ENCODE measurements around the gene GALNT2.

GALNT2 gene

GRCh38 chr1:230282157-230282556 lies 215.1 kb downstream of the GALNT2 start:
- H3K27ac ChIP-seq (replicated peaks; ENCODE audit: low read length) = no peak overlapping the region
- no peaks in the 10 kb centered on the region for H3K79me1 ChIP-seq (ENCODE audit: low read depth, low read length)
- no CpG with 5 or more reads among the region's 3 CpGs for WGBS, 2 donors (ENCODE audit: extremely low coverage in 2 of 2, insufficient read length in 2 of 2, insufficient replicate concordance in 1 of 2)
- H2BK120ac ChIP-seq (ENCODE audit: low read depth, low read length) = no peak overlapping the region
- H2AFZ ChIP-seq (ENCODE audit: low read length) = no peak overlapping the region
- H3K4ac ChIP-seq (ENCODE audit: low read length) = no peak overlapping the region
- H3K36me3 ChIP-seq (replicated peaks in 1 of 2; ENCODE audit: control insufficient read depth in 2 of 2, insufficient read depth in 2 of 2, low read length in 2 of 2) = peaks cover 0 to 28% of the 10 kb centered on the region in 2 donors
- H2BK12ac ChIP-seq (ENCODE audit: low read length) = no peak overlapping the region
- H3K4me3 ChIP-seq (ENCODE audit: low read length in 2 of 2) = no peak overlapping the region
- H4K8ac ChIP-seq (ENCODE audit: low read depth, low read length) = no peak overlapping the region
- peaks cover 0 to 2% of the 10 kb centered on the region in 2 donors for H3K9me3 ChIP-seq (replicated peaks in 1 of 2; ENCODE audit: control insufficient read depth in 2 of 2, insufficient read depth in 1 of 2, low read depth in 1 of 2, low read length in 2 of 2)
- H3K27me3 ChIP-seq (ENCODE audit: control insufficient read depth in 3 of 3, insufficient read depth in 3 of 3, low read depth in 1 of 3, low read length in 3 of 3) = no peaks in the 10 kb centered on the region
- H3K23ac ChIP-seq (ENCODE audit: low read depth, low read length, poor library complexity) = no peak overlapping the region
- no peak overlapping the region for H2AK5ac ChIP-seq (ENCODE audit: low read depth, low read length)
- H3K4me1 ChIP-seq (ENCODE audit: control insufficient read depth in 2 of 2, insufficient read depth in 1 of 2, low read depth in 1 of 2, low read length in 2 of 2) = peaks cover 10% of the 10 kb centered on the region in 2 donors
- no peak overlapping the region for H4K91ac ChIP-seq (ENCODE audit: low read depth, low read length, poor library complexity)
- no peak overlapping the region for H3K4me2 ChIP-seq (ENCODE audit: insufficient read depth, low read length, poor library complexity, severe bottlenecking)
- no peak for DNase-seq (ENCODE audit: low spot score)
- H3K9ac ChIP-seq (ENCODE audit: low read depth, low read length, poor library complexity) = no peak overlapping the region
- H2BK15ac ChIP-seq (ENCODE audit: low read length) = no peak overlapping the region
- H3K14ac ChIP-seq (ENCODE audit: low read length) = no peak overlapping the region
- H2BK5ac ChIP-seq (ENCODE audit: low read length) = no peak overlapping the region
- no peak overlapping the region for H3K18ac ChIP-seq (ENCODE audit: low read length)

DNA sequence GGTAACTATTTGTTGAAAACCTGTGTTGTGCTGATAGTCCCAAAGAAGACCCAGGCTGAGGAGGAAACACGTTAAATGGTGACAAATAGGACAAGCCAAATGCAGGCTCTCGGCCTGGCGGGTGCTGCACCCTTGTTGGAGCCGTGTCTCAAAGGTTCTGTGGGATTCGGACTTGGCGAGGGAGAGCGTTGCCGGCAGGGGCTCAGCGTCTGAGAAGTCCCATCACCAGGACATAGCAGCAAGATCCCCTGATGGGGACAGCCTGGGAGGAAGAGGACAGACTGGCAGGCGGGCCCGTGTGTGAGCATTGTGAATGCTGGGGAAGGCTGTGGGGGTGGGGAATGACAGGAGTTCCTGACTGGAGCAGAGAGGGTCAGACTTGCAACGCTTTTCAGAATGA lies 216.6 kb downstream of the GALNT2 start:
- H3K4me1 ChIP-seq (ENCODE audit: control insufficient read depth in 2 of 2, insufficient read depth in 1 of 2, low read depth in 1 of 2, low read length in 2 of 2) = peaks cover 0 to 5% of the 10 kb centered on the region in 2 donors
- H4K91ac ChIP-seq (ENCODE audit: low read depth, low read length, poor library complexity) = no peak overlapping the region
- no peak overlapping the region for H2BK5ac ChIP-seq (ENCODE audit: low read length)
- no peak overlapping the region for H3K4me3 ChIP-seq (ENCODE audit: low read length in 2 of 2)
- no peak overlapping the region for H3K18ac ChIP-seq (ENCODE audit: low read length)
- H4K8ac ChIP-seq (ENCODE audit: low read depth, low read length) = no peak overlapping the region
- no peak overlapping the region for H3K4ac ChIP-seq (ENCODE audit: low read length)
- H3K79me1 ChIP-seq (ENCODE audit: low read depth, low read length) = no peaks in the 10 kb centered on the region
- peaks cover 0 to 25% of the 10 kb centered on the region in 2 donors for H3K36me3 ChIP-seq (replicated peaks in 1 of 2; ENCODE audit: control insufficient read depth in 2 of 2, insufficient read depth in 2 of 2, low read length in 2 of 2)
- no peak overlapping the region for H2BK120ac ChIP-seq (ENCODE audit: low read depth, low read length)
- H3K14ac ChIP-seq (ENCODE audit: low read length) = no peak overlapping the region
- peaks cover 0 to 2% of the 10 kb centered on the region in 2 donors for H3K9me3 ChIP-seq (replicated peaks in 1 of 2; ENCODE audit: control insufficient read depth in 2 of 2, insufficient read depth in 1 of 2, low read depth in 1 of 2, low read length in 2 of 2)
- no peak overlapping the region for H3K9ac ChIP-seq (ENCODE audit: low read depth, low read length, poor library complexity)
- no peak for DNase-seq (ENCODE audit: low spot score)
- no peak overlapping the region for H2AFZ ChIP-seq (ENCODE audit: low read length)
- H3K27ac ChIP-seq (replicated peaks; ENCODE audit: low read length) = no peak overlapping the region
- no CpG with 5 or more reads among the region's 12 CpGs for WGBS, 2 donors (ENCODE audit: extremely low coverage in 2 of 2, insufficient read length in 2 of 2, insufficient replicate concordance in 1 of 2)
- no peak overlapping the region for H3K4me2 ChIP-seq (ENCODE audit: insufficient read depth, low read length, poor library complexity, severe bottlenecking)
- no peak overlapping the region for H2BK12ac ChIP-seq (ENCODE audit: low read length)
- no peak overlapping the region for H2AK5ac ChIP-seq (ENCODE audit: low read depth, low read length)
- no peak overlapping the region for H2BK15ac ChIP-seq (ENCODE audit: low read length)
- H3K23ac ChIP-seq (ENCODE audit: low read depth, low read length, poor library complexity) = no peak overlapping the region
- H3K27me3 ChIP-seq (ENCODE audit: control insufficient read depth in 3 of 3, insufficient read depth in 3 of 3, low read depth in 1 of 3, low read length in 3 of 3) = no peaks in the 10 kb centered on the region

- Histone ChIP-seq H3K36me3 (replicated peaks in 1 of 2; ENCODE audit: control insufficient read depth in 2 of 2, insufficient read depth in 2 of 2, low read length in 2 of 2) (peaks cover 0 to 14% of the 10 kb centered on the region in 2 donors), H3K18ac (ENCODE audit: low read length) (no peak overlapping the region), H4K91ac (ENCODE audit: low read depth, low read length, poor library complexity) (no peak overlapping the region), H2BK15ac (ENCODE audit: low read length) (no peak overlapping the region), H2BK12ac (ENCODE audit: low read length) (no peak overlapping the region), H3K4me2 (ENCODE audit: insufficient read depth, low read length, poor library complexity, severe bottlenecking) (no peak overlapping the region), H2AFZ (ENCODE audit: low read length) (no peak overlapping the region), H3K79me1 (ENCODE audit: low read depth, low read length) (no peaks in the 10 kb centered on the region), H2BK5ac (ENCODE audit: low read length) (no peak overlapping the region), H3K4me3 (ENCODE audit: low read length in 2 of 2) (no peak overlapping the region), H4K8ac (ENCODE audit: low read depth, low read length) (no peak overlapping the region), H2AK5ac (ENCODE audit: low read depth, low read length) (no peak overlapping the region), H3K14ac (ENCODE audit: low read length) (no peak overlapping the region), H3K9me3 (replicated peaks in 1 of 2; ENCODE audit: control insufficient read depth in 2 of 2, insufficient read depth in 1 of 2, low read depth in 1 of 2, low read length in 2 of 2) (peaks cover 0 to 2% of the 10 kb centered on the region in 2 donors), H3K27ac (replicated peaks; ENCODE audit: low read length) (no peak overlapping the region), H3K4ac (ENCODE audit: low read length) (no peak overlapping the region), H3K9ac (ENCODE audit: low read depth, low read length, poor library complexity) (no peak overlapping the region), H3K23ac (ENCODE audit: low read depth, low read length, poor library complexity) (no peak overlapping the region), H3K27me3 (ENCODE audit: control insufficient read depth in 3 of 3, insufficient read depth in 3 of 3, low read depth in 1 of 3, low read length in 3 of 3) (no peaks in the 10 kb centered on the region), H3K4me1 (ENCODE audit: control insufficient read depth in 2 of 2, insufficient read depth in 1 of 2, low read depth in 1 of 2, low read length in 2 of 2) (peaks cover 0 to 5% of the 10 kb centered on the region in 2 donors), H2BK120ac (ENCODE audit: low read depth, low read length) (no peak overlapping the region)
- no CpG with 5 or more reads among the region's 10 CpGs for WGBS, 2 donors (ENCODE audit: extremely low coverage in 2 of 2, insufficient read length in 2 of 2, insufficient replicate concordance in 1 of 2)
- DNase-seq (ENCODE audit: low spot score) = no peak
Observed at GRCh38 chr1:230284891-230285290, 217.9 kb downstream of the GALNT2 start.

- Histone ChIP-seq H2BK5ac (ENCODE audit: low read length) (no peak overlapping the region), H3K23ac (ENCODE audit: low read depth, low read length, poor library complexity) (peak overlapping the region; percentile 81), H2AFZ (ENCODE audit: low read length) (no peak overlapping the region), H4K91ac (ENCODE audit: low read depth, low read length, poor library complexity) (no peak overlapping the region), H3K4me2 (ENCODE audit: insufficient read depth, low read length, poor library complexity, severe bottlenecking) (no peak overlapping the region), H3K4me1 (ENCODE audit: control insufficient read depth in 2 of 2, insufficient read depth in 1 of 2, low read depth in 1 of 2, low read length in 2 of 2) (peaks cover 0 to 5% of the 10 kb centered on the region in 2 donors), H3K79me1 (ENCODE audit: low read depth, low read length) (no peaks in the 10 kb centered on the region), H3K4me3 (ENCODE audit: low read length in 2 of 2) (no peak overlapping the region), H3K9me3 (replicated peaks in 1 of 2; ENCODE audit: control insufficient read depth in 2 of 2, insufficient read depth in 1 of 2, low read depth in 1 of 2, low read length in 2 of 2) (peaks cover 0 to 2% of the 10 kb centered on the region in 2 donors), H3K9ac (ENCODE audit: low read depth, low read length, poor library complexity) (no peak overlapping the region), H3K36me3 (replicated peaks in 1 of 2; ENCODE audit: control insufficient read depth in 2 of 2, insufficient read depth in 2 of 2, low read length in 2 of 2) (peaks cover 0 to 9% of the 10 kb centered on the region in 2 donors), H2AK5ac (ENCODE audit: low read depth, low read length) (no peak overlapping the region), H3K27ac (replicated peaks; ENCODE audit: low read length) (no peak overlapping the region), H3K4ac (ENCODE audit: low read length) (no peak overlapping the region), H2BK120ac (ENCODE audit: low read depth, low read length) (no peak overlapping the region), H3K14ac (ENCODE audit: low read length) (no peak overlapping the region), H4K8ac (ENCODE audit: low read depth, low read length) (no peak overlapping the region), H2BK15ac (ENCODE audit: low read length) (no peak overlapping the region), H2BK12ac (ENCODE audit: low read length) (no peak overlapping the region), H3K18ac (ENCODE audit: low read length) (peak overlapping the region; percentile 31), H3K27me3 (ENCODE audit: control insufficient read depth in 3 of 3, insufficient read depth in 3 of 3, low read depth in 1 of 3, low read length in 3 of 3) (no peaks in the 10 kb centered on the region)
- no CpG with 5 or more reads among the region's 7 CpGs for WGBS, 2 donors (ENCODE audit: extremely low coverage in 2 of 2, insufficient read length in 2 of 2, insufficient replicate concordance in 1 of 2)
- no peak for DNase-seq (ENCODE audit: low spot score)
Observed at GRCh38 chr1:230285351-230285750, 218.3 kb downstream of the GALNT2 start.

Measured in neuronal stem cell (in vitro differentiated cells).